Mucosa of stomach (tissue), 1 donor: ENCODE data around the gene PDZRN4.

ENCODE experiments used
- H3K27me3 ChIP-seq: one replicate; pipeline ENCODE4 v1.7.0; 2013; ENCODE audit warnings: mild to moderate bottlenecking, low read length; ENCODE audit not compliant: control insufficient read depth, insufficient read depth
- H3K36me3 ChIP-seq: one replicate; pipeline ENCODE4 v1.7.0; 2013; ENCODE audit warnings: low read length; ENCODE audit not compliant: control insufficient read depth, insufficient read depth
- H3K4me1 ChIP-seq: one replicate; pipeline ENCODE4 v1.7.0; 2013; ENCODE audit warnings: mild to moderate bottlenecking, low read length; ENCODE audit not compliant: control insufficient read depth, insufficient read depth
- H3K4me3 ChIP-seq: one replicate; pipeline ENCODE4 v1.7.0; 2013; ENCODE audit warnings: low read length
- H3K9ac ChIP-seq: one replicate; pipeline ENCODE4 v1.7.0; 2013; ENCODE audit warnings: mild to moderate bottlenecking, low read length, moderate library complexity
- H3K9me3 ChIP-seq: one replicate; pipeline ENCODE4 v1.7.0; 2013; ENCODE audit warnings: mild to moderate bottlenecking, low read length, moderate library complexity; ENCODE audit not compliant: control insufficient read depth
- donor health status: Pancreatic carcinoma.

Gene PDZRN4

DNA sequence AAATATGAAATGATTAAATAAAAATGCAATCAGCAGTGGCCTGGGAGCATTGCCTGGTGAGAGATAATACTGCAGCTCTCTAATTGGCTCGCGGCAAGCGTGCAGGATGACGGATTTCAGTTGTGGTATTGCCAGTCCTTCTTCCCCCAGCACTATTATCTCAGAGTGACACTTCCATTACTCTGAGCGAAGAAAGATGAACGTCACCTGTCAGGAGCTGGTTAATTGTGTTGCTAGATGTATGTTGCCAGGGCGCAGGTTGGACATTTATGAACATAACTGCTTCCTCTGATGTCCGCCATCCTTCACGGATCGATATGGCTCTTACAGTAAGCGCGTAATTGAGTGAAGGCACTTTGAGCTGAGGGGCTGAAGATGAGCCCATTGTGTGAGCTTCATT is 374.9 kb downstream of the PDZRN4 start:
- H3K4me3 ChIP-seq: no peak overlapping the region
- H3K4me1 ChIP-seq: no peaks in the 10 kb centered on the region
- no peaks in the 10 kb centered on the region for H3K36me3 ChIP-seq
- no peaks in the 10 kb centered on the region for H3K27me3 ChIP-seq
- H3K9me3 ChIP-seq: no peaks in the 10 kb centered on the region
- H3K9ac ChIP-seq: no peak overlapping the region

DNA sequence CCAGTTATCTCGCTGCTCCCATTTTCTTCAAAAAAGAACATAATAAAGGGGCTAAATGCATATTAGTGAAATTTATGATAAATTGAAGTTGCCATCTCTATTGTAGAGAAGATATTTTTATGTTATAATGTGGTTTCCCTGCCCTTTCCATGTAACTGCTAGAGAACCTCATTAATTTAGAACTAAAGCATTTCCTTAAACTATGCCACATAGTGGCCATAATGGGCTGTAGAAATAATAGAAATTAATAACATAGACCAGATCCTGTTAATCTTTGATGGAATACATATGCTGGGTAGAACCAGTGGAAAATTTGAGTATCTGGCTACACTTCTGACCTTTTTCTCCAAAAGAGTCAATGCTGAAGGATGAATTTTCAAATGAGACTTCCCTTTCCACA is 376.7 kb downstream of the PDZRN4 start:
- Histone ChIP-seq H3K4me3 (no peak overlapping the region), H3K4me1 (no peaks in the 10 kb centered on the region), H3K9ac (no peak overlapping the region), H3K36me3 (no peaks in the 10 kb centered on the region), H3K27me3 (no peaks in the 10 kb centered on the region), H3K9me3 (no peaks in the 10 kb centered on the region)

DNA sequence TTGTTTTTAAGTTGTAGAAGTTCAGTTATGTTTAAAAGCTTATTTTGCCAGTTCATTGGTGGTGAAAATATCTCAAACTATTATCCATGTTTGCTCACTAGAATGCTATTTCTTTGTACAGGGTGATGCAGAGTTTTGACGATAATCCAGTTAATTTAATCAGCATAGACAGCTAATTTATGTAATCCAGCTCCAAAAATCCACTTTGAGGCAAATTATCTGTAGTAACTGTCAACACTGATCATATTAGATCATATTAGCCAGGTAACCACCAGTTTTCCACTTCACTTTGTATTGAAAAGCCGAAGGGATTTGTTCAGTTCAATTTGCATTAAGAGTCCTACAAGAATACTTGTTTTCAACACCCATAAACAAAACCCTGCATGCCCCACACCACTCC is 378.6 kb downstream of the PDZRN4 start:
- Histone ChIP-seq H3K9me3 (no peaks in the 10 kb centered on the region), H3K9ac (no peak overlapping the region), H3K27me3 (no peaks in the 10 kb centered on the region), H3K4me1 (no peaks in the 10 kb centered on the region), H3K4me3 (no peak overlapping the region), H3K36me3 (no peaks in the 10 kb centered on the region)

DNA sequence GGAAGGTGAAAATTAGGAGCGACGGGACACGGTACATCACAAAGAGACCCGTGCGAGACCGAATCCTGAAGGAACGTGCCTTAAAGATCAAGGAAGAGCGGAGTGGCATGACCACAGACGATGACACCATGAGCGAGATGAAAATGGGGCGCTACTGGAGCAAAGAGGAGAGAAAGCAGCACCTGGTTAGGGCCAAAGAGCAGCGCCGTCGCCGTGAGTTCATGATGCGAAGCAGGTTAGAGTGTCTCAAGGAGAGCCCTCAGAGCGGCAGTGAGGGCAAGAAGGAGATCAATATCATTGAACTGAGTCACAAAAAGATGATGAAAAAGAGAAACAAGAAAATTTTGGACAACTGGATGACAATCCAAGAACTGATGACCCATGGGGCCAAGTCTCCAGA is 385.3 kb downstream of the PDZRN4 start:
- Histone ChIP-seq H3K9me3 (no peaks in the 10 kb centered on the region), H3K9ac (no peak overlapping the region), H3K4me3 (no peak overlapping the region), H3K27me3 (no peaks in the 10 kb centered on the region), H3K4me1 (no peaks in the 10 kb centered on the region), H3K36me3 (no peaks in the 10 kb centered on the region)

DNA sequence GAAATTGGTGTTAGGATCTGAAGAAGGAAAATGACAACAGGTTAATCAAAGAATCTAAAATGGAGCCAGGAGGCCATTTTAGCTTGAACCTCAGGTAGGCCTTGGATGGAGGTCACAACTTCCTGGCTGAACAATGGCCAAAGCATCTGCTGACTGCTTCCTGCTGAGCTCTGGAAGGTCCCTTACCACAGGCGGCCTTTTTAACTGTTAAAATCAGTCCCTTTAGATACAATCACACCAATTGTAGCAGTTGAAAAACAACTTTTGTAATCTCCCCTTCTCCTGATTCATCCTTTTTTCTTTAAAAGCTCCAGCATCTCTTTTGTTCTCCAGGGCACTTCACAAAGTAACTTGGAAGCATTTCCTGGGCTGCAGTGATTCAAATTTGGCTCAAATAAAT is 388.8 kb downstream of the PDZRN4 start:
- no peak overlapping the region for H3K4me3 ChIP-seq
- H3K27me3 ChIP-seq: no peaks in the 10 kb centered on the region
- no peaks in the 10 kb centered on the region for H3K4me1 ChIP-seq
- no peaks in the 10 kb centered on the region for H3K9me3 ChIP-seq
- no peak overlapping the region for H3K9ac ChIP-seq
- H3K36me3 ChIP-seq: no peaks in the 10 kb centered on the region

DNA sequence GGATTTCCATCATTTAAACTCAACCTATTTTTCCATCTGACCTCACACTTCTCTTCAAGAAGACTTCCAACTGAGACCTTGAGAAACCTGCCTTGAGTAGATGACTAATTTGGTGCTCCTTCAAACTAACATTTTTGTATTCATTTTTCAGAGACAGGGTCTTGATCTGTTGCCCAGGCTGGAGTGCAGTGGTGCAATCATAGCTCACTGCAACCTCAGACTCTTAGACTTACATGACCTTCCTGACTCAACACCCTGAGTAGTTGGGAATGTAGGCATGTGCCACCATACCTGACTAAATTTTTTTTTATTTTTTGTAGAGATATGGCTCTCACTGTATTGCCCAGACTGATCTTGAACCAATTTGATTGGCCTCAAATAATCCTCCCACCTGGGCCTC is 389.9 kb downstream of the PDZRN4 start:
- no peak overlapping the region for H3K4me3 ChIP-seq
- no peaks in the 10 kb centered on the region for H3K27me3 ChIP-seq
- H3K4me1 ChIP-seq: no peaks in the 10 kb centered on the region
- no peaks in the 10 kb centered on the region for H3K36me3 ChIP-seq
- no peak overlapping the region for H3K9ac ChIP-seq
- H3K9me3 ChIP-seq: no peaks in the 10 kb centered on the region

DNA sequence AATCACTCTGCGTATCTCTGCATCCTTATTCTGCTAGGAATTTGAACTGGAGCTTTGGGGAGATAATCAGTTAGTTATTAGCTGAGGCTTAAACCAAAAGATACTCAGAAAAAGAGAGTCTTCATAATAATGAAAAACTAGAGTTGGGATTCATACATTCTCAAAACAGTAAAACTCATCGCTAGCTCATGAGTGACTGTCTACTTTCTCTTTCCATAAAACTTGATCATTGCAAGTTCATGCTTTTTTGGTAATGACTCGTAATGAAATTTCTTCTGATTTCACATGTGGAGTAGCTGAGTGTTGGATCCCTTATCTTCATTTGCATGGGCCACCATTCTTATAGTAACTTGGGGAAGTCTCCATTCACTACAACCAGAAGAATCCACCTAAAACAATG is 397.7 kb downstream of the PDZRN4 start:
- H3K4me1 ChIP-seq: no peaks in the 10 kb centered on the region
- H3K4me3 ChIP-seq: no peak overlapping the region
- H3K9me3 ChIP-seq: no peaks in the 10 kb centered on the region
- no peaks in the 10 kb centered on the region for H3K27me3 ChIP-seq
- no peaks in the 10 kb centered on the region for H3K36me3 ChIP-seq
- no peak overlapping the region for H3K9ac ChIP-seq

DNA sequence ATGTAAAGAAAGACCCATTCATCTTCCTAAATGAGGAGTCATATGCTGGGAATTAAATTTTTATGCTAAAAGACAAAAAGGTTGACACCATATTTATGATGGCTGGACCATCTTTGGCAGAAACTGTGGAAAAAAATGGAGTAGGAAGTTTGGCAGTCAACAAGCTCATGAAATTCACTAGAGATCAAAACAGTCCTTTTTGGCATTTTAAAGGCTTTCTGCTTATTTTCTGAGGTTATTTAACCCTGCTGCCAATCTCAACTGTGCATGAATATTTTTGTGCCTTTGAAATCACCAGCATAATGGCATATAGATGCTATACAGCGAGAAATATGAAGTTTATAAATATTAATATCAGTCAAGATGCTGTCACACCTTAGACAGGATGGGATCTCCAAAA is 399.5 kb downstream of the PDZRN4 start:
- no peaks in the 10 kb centered on the region for H3K27me3 ChIP-seq
- H3K9ac ChIP-seq: no peak overlapping the region
- H3K36me3 ChIP-seq: no peaks in the 10 kb centered on the region
- H3K9me3 ChIP-seq: no peaks in the 10 kb centered on the region
- no peaks in the 10 kb centered on the region for H3K4me1 ChIP-seq
- no peak overlapping the region for H3K4me3 ChIP-seq

DNA sequence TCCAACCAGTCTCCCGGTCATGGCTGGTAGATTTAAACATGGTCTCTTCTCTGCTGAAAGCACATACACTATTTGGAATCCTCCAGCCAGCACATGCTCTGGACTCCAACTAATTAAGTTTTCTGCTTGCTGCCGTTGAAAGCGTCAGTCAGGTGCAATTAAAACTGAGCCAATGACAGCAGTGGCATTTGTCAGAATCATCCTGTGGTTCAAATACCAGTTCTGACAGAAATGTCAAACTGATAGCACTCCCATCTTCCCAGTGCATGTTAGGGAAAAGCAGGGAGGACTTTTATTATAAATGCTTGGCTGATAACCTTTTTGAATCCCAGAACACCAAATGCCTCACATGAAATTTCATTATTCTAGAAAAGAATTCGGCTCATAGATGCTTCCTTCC is 401.8 kb downstream of the PDZRN4 start:
- no peaks in the 10 kb centered on the region for H3K27me3 ChIP-seq
- no peaks in the 10 kb centered on the region for H3K36me3 ChIP-seq
- H3K4me1 ChIP-seq: no peaks in the 10 kb centered on the region

DNA sequence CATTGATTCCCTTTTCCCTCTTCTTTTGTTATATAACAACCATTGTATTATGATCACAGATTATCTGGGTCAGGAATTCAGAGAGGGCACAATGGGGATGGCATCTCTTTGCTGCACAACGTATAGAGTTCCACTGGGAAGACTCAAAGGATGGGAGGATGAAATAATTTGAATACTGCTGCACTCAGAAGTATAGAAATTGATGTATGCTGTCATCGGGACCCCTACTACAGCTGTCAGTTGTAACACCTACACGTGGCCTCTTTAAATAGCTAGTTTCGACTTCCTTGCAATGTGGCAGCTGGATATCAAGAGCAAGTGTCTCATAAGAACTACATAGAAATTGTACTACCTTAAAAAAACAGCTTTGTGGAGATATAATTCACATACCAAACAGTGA is 408.1 kb downstream of the PDZRN4 start:
- Histone ChIP-seq H3K9me3 (no peaks in the 10 kb centered on the region), H3K4me1 (no peaks in the 10 kb centered on the region), H3K27me3 (no peaks in the 10 kb centered on the region)

More for the DNA sequence above, 401.8 kb downstream of the PDZRN4 start:
- no peaks in the 10 kb centered on the region for H3K9me3 ChIP-seq
- H3K9ac ChIP-seq: no peak overlapping the region
- H3K4me3 ChIP-seq: no peak overlapping the region

DNA sequence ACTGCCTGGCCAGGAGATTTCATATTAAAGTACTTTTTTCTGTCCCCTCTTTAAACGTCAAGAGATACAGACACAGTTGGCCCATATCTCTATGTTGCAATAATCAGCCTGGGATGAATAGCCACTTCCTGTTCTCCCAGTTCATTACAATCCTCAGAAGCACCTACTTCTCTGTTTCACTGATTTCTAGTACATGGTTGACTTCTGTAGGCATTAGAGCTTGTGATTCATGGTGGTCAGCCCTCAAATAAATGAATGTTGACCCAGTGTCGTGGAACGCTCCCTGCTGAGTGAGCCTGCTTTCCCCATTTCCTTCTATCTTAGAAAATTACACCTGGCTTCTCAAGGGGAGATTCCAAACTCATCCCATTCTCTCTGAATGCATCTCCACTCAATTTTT is 416.7 kb downstream of the PDZRN4 start:
- no peak overlapping the region for H3K4me3 ChIP-seq
- H3K9ac ChIP-seq: no peak overlapping the region
- no peaks in the 10 kb centered on the region for H3K36me3 ChIP-seq
- no peaks in the 10 kb centered on the region for H3K4me1 ChIP-seq
- no peaks in the 10 kb centered on the region for H3K27me3 ChIP-seq
- no peaks in the 10 kb centered on the region for H3K9me3 ChIP-seq

More for the DNA sequence above, 408.1 kb downstream of the PDZRN4 start:
- Histone ChIP-seq H3K9ac (no peak overlapping the region), H3K36me3 (no peaks in the 10 kb centered on the region), H3K4me3 (no peak overlapping the region)

DNA sequence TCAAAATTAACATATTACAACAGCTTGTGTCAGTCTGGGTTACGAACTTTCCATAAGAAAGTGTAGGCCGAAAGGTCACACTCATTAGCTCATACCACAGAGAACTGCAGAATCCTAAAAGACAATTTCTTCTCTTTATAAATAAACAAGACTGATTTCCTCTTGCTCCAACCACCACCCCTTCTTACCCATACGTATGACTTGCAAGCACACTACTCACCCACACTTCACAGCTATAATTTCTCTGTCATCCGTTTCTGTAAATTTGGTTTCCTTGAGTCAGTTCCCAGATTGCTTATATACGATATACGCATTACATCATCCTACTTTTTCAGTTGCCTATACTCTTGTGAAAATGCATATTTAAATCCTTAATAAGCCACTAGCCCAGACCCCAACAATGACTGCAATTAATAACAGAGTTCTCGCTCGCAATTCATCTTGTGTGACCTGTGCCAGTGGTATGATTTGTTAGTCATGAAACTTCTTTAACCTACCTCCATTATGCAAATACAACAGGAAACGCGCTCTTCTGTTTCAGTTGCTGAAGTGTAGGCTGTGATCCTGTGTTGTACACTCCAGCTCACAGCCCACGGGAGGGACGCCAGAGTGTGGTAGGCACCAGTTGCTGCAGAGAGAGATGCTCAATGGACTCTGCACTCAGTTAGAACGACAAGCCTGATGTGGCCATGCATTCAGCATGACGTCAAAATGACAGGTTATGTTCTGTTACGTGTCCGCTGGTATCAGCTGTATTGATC is 417.6 kb downstream of the PDZRN4 start:
- Histone ChIP-seq H3K9me3 (no peaks in the 10 kb centered on the region), H3K4me3 (no peak overlapping the region), H3K27me3 (no peaks in the 10 kb centered on the region), H3K4me1 (no peaks in the 10 kb centered on the region), H3K9ac (no peak overlapping the region), H3K36me3 (no peaks in the 10 kb centered on the region)
